GM23248 (cell line): Measurements from ENCODE around the gene HEXIM2. TPM values are rescaled to one million over a fixed set of nuclear protein-coding genes. Genes with fewer than 3 reads are reported as not detected.
A peak's percentile ranks its signal among the peaks of the same experiment; 100 is the strongest.

ENCODE experiments used
- DNase-seq: peaks from one replicate; pipeline ENCODE4 v3.0.0-alpha.2; 2015
- H2AFZ ChIP-seq: fragments of 200-600 bp; sonication (generic); 2 replicates; pipeline ENCODE4 v1.6.1; 2016; ENCODE audit warnings: antibody characterized with exemption
- H3F3A ChIP-seq: fragments of 200-600 bp; sonication (generic); 2 replicates; pipeline ENCODE4 v1.6.1; 2016; ENCODE audit warnings: mild to moderate bottlenecking, antibody characterized with exemption, mixed run types; ENCODE audit not compliant: insufficient read depth
- H3K27ac ChIP-seq: fragments of 200-600 bp; sonication (generic); 2 replicates; pipeline ENCODE4 v1.5.1; 2016; ENCODE audit warnings: mild to moderate bottlenecking
- H3K27me3 ChIP-seq: fragments of 200-600 bp; sonication (generic); replicated peaks from 2 replicates; pipeline ENCODE4 v1.6.1; 2016; ENCODE audit warnings: mild to moderate bottlenecking; ENCODE audit not compliant: insufficient read depth
- H3K36me3 ChIP-seq: fragments of 200-600 bp; sonication (generic); 2 replicates; pipeline ENCODE4 v1.6.1; 2016; ENCODE audit warnings: low read depth, mild to moderate bottlenecking
- H3K4me1 ChIP-seq: fragments of 200-600 bp; sonication (generic); 2 replicates; pipeline ENCODE4 v1.6.1; 2016; ENCODE audit warnings: mild to moderate bottlenecking; ENCODE audit not compliant: insufficient read depth
- H3K4me2 ChIP-seq: fragments of 200-600 bp; sonication (generic); one replicate; pipeline ENCODE4 v1.6.1; 2016; ENCODE audit warnings: mild to moderate bottlenecking; ENCODE audit not compliant: unreplicated experiment
- H3K4me3 ChIP-seq: fragments of 200-600 bp; sonication (generic); 2 replicates; pipeline ENCODE4 v1.5.1; 2016; ENCODE audit warnings: mild to moderate bottlenecking
- H3K79me2 ChIP-seq: fragments of 200-600 bp; sonication (generic); 2 replicates; pipeline ENCODE4 v1.6.1; 2016; ENCODE audit warnings: mild to moderate bottlenecking; ENCODE audit not compliant: insufficient read depth
- H3K9ac ChIP-seq: fragments of 200-600 bp; sonication (generic); 2 replicates; pipeline ENCODE4 v1.6.1; 2016; ENCODE audit warnings: mild to moderate bottlenecking
- H3K9me2 ChIP-seq: fragments of 200-600 bp; sonication (generic); 2 replicates; pipeline ENCODE4 v1.6.1; 2016; ENCODE audit warnings: mixed run types, mild to moderate bottlenecking, moderate library complexity; ENCODE audit not compliant: insufficient read depth
- H3K9me3 ChIP-seq: fragments of 200-600 bp; sonication (generic); one replicate; pipeline ENCODE4 v1.6.1; 2017; ENCODE audit warnings: low read depth
- H4K20me1 ChIP-seq: fragments of 200-600 bp; sonication (generic); 2 replicates; pipeline ENCODE4 v1.6.0; 2016; ENCODE audit not compliant: insufficient read depth
- EZH2 ChIP-seq: fragments of 200-600 bp; sonication (generic); IDR thresholded peaks from 2 replicates; pipeline ENCODE4 v1.6.1; 2018; ENCODE audit warnings: antibody characterized with exemption, mild to moderate bottlenecking; ENCODE audit not compliant: insufficient read depth, poor library complexity, severe bottlenecking
- EZH2phosphoT487 ChIP-seq: fragments of 200-600 bp; sonication (generic); IDR thresholded peaks from 2 replicates; pipeline ENCODE4 v1.6.1; 2018; ENCODE audit warnings: antibody characterized with exemption, moderate library complexity, mild to moderate bottlenecking, low read depth; ENCODE audit not compliant: insufficient read depth
- WGBS, 2 experiments: methylation state at CpG; one replicate each; pipeline ENCODE4 v1.1.6; 2015 to 2017; ENCODE audit warnings: low lambda C conversion rate in 2 of 2, low coverage in 1 of 2; ENCODE audit errors: missing lambda C conversion rate in 2 of 2; 5-methylcytosine and 5-hydroxymethylcytosine counted together
- in situ Hi-C: fragments of 300-500 bp; cut with MboI; formaldehyde crosslinking; loops from 2 replicates; pipeline ENCODE4 v1.15.0; 2020
- polyA plus RNA-seq: library from polyadenylated mRNA; unstranded; fragments of >200 nt; fragmentation: Nextera tagmentation; extraction: Ambion mirVana; gene quantifications from 2 replicates; pipeline ENCODE4 v1.2.1, GENCODE V29; 2016
- total RNA-seq: library from RNA; depleted of rRNA; stranded (reverse); fragments of >200 nt; shearing (Covaris generic); gene quantifications from 2 replicates; pipeline ENCODE4 v1.2.3, GENCODE V29; 2014

HEXIM2 gene
- total and polyA plus RNA-seq, 2 experiments from 2014 or later: 4.8 to 8.6 TPM

DNA sequence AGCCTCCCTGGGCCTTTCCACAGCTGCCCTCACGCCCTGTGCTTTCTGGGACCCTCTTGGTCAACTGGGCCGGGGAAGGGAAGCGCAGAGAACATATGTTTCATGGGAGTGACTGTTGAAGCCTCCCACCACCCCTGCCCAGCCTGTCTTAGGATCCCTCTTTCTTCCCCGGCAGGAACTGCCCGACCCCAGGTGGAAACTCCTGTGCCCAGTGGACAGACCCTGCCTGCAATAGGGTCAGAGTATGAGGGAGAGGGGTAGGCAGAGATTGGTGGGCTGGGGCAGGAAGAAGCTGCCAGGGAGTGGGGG, 10.5 kb downstream of the HEXIM2 start:
- TF ChIP-seq EZH2 (no peak), EZH2phosphoT487 (no peak)
- H3K4me3 ChIP-seq: peak overlapping the region; percentile 70
- H3K9me3 ChIP-seq: no peaks in the 10 kb centered on the region
- peaks cover 41% of the 10 kb centered on the region for H3K4me1 ChIP-seq
- peak overlapping the region; percentile 99 for H3K27ac ChIP-seq
- peak overlapping the region; percentile 62 for H2AFZ ChIP-seq
- no peaks in the 10 kb centered on the region for H3K9me2 ChIP-seq
- DNase-seq: no peak
- H3K9ac ChIP-seq: peak overlapping the region; percentile 93
- no peaks in the 10 kb centered on the region for H4K20me1 ChIP-seq
- peak overlapping the region; percentile 90 for H3K4me2 ChIP-seq
- no peaks in the 10 kb centered on the region for H3K27me3 ChIP-seq
- H3K79me2 ChIP-seq: no peaks in the 10 kb centered on the region
- H3K36me3 ChIP-seq: no peaks in the 10 kb centered on the region
- 4 to 7% methylated on average over 5 of the region's 5 CpGs for WGBS, 2 experiments
- H3F3A ChIP-seq: peaks cover 18% of the 10 kb centered on the region
- in situ Hi-C loops: no loop called here

DNA sequence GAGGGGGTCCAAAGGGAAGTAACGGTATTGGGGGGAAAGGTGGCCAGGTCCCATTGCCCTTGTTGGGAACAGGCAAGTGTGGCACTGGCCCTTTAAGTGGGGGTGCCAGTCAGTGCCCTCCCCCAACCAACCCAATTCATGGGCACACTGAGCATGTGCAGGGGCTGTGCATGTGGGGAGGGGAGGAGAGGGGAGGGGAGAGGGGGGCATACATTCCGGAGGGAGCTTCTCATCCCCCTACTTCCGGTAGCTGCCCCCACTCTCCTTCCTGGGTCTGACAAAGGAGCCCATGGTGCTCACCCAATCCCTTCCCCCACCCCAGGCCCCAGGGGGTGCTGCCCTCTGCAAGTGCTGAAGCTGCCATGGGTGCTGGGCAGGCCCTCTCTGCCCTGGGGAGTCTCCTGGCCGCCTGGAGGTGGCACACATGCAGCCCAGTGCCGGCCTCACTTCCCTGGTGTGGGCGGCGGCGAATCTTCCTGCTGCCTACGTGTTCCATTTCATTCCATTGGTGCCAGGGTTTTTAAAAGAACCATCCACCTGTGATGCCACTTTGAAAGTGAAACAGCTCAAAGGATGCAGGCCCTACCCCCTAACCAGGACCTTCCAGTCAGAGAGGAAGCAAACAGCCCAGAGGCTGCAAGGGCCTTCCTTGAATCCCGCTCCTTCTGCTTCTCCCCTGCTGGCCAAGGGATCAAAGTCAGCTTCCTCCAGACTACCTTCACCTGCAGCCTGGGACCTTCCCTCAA, 11.0 kb downstream of the HEXIM2 start:
- peak overlapping the region; percentile 99 for H3K27ac ChIP-seq
- 8 to 11% methylated on average over 8 to 10 of the region's 10 CpGs for WGBS, 2 experiments
- peak overlapping the region; percentile 70 for H3K4me3 ChIP-seq
- in situ Hi-C loops: no loop called here
- H4K20me1 ChIP-seq: no peaks in the 10 kb centered on the region
- H3K4me2 ChIP-seq: peak overlapping the region; percentile 90
- H3K79me2 ChIP-seq: no peaks in the 10 kb centered on the region
- H3K27me3 ChIP-seq: no peaks in the 10 kb centered on the region
- DNase-seq: peak; percentile 75
- H3K9me3 ChIP-seq: no peaks in the 10 kb centered on the region
- H3K9me2 ChIP-seq: no peaks in the 10 kb centered on the region
- H2AFZ ChIP-seq: peak overlapping the region; percentile 62
- H3F3A ChIP-seq: peaks cover 18% of the 10 kb centered on the region
- H3K9ac ChIP-seq: peak overlapping the region; percentile 93
- H3K36me3 ChIP-seq: no peaks in the 10 kb centered on the region
- TF ChIP-seq EZH2phosphoT487: no peak
- TF ChIP-seq EZH2: no peak
- H3K4me1 ChIP-seq: peaks cover 41% of the 10 kb centered on the region

DNA sequence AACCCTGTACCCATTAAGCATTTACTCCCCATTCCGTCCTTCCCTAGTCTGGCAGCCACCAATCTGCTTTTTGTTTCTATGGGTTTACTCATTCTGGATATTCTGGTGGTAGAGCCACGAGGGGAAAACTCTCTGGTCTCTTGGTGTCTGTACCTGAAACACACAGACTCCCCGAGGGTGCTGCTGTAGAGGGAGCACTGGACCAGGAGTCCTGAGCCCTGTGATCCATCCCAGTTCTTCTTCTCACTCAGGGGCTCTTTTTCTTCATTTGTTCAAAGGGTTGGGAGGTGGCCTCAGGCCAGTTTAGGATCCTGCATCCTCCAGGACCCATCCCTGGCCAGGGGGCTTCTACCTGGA, 14.1 kb downstream of the HEXIM2 start:
- DNase-seq: peak; percentile 7
- H2AFZ ChIP-seq: peak overlapping the region; percentile 79
- no peak for TF ChIP-seq EZH2phosphoT487
- no peak for TF ChIP-seq EZH2
- H3K4me1 ChIP-seq: peaks cover 32% of the 10 kb centered on the region
- H3K9me2 ChIP-seq: no peaks in the 10 kb centered on the region
- H4K20me1 ChIP-seq: no peaks in the 10 kb centered on the region
- peaks cover 10% of the 10 kb centered on the region for H3F3A ChIP-seq
- H3K36me3 ChIP-seq: no peaks in the 10 kb centered on the region
- no peaks in the 10 kb centered on the region for H3K79me2 ChIP-seq
- peak overlapping the region; percentile 76 for H3K27ac ChIP-seq
- H3K4me3 ChIP-seq: no peak overlapping the region
- H3K9me3 ChIP-seq: no peaks in the 10 kb centered on the region
- H3K9ac ChIP-seq: peak overlapping the region; percentile 43
- WGBS, 2 experiments: 53 to 57% methylated on average over 3 of the region's 3 CpGs
- H3K4me2 ChIP-seq: peak overlapping the region; percentile 38
- H3K27me3 ChIP-seq: no peaks in the 10 kb centered on the region
- in situ Hi-C loops: no loop called here

DNA sequence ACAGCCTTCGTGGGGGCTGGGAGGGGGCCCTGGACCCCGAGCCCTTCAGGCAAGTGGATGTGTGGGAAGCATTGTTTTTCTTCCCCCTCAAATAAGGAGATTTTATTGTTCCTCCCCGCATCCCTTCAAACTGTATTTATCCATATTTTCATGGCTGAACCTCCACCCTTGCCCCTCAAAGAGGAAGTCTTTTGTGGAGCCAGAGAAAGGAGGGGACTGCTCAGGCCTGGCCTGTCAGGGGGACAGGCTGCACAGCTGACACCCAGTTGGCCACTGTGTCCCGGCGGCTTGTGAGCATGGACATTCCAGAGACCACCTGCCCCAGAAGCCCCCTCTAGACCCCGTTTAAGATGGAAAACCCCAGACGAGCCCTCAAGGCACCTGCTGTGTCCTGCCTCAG, 15.9 kb downstream of the HEXIM2 start:
- 84 to 91% methylated on average over 7 of the region's 7 CpGs for WGBS, 2 experiments
- Histone ChIP-seq H3K4me1 (peaks cover 16% of the 10 kb centered on the region), H3K9me2 (no peaks in the 10 kb centered on the region), H3K36me3 (no peaks in the 10 kb centered on the region), H2AFZ (no peak overlapping the region), H3K27ac (no peak overlapping the region), H3K27me3 (no peaks in the 10 kb centered on the region), H3K4me2 (no peak overlapping the region), H4K20me1 (no peaks in the 10 kb centered on the region), H3K4me3 (no peak overlapping the region), H3F3A (peaks cover 4% of the 10 kb centered on the region), H3K79me2 (no peaks in the 10 kb centered on the region), H3K9me3 (no peaks in the 10 kb centered on the region), H3K9ac (no peak overlapping the region)
- TF ChIP-seq EZH2phosphoT487 (no peak), EZH2 (no peak)
- in situ Hi-C loops: no loop called here
- no peak for DNase-seq
